GM12801 (cell line): Measurements from ENCODE around the gene SENP7.

Source experiments
- CTCF ChIP-seq: IDR thresholded peaks from one replicate; pipeline ENCODE4 v1.5.1; 2011; ENCODE audit warnings: control low read depth; ENCODE audit not compliant: insufficient read length; ENCODE audit errors: extremely low read depth

Gene SENP7, protein sequence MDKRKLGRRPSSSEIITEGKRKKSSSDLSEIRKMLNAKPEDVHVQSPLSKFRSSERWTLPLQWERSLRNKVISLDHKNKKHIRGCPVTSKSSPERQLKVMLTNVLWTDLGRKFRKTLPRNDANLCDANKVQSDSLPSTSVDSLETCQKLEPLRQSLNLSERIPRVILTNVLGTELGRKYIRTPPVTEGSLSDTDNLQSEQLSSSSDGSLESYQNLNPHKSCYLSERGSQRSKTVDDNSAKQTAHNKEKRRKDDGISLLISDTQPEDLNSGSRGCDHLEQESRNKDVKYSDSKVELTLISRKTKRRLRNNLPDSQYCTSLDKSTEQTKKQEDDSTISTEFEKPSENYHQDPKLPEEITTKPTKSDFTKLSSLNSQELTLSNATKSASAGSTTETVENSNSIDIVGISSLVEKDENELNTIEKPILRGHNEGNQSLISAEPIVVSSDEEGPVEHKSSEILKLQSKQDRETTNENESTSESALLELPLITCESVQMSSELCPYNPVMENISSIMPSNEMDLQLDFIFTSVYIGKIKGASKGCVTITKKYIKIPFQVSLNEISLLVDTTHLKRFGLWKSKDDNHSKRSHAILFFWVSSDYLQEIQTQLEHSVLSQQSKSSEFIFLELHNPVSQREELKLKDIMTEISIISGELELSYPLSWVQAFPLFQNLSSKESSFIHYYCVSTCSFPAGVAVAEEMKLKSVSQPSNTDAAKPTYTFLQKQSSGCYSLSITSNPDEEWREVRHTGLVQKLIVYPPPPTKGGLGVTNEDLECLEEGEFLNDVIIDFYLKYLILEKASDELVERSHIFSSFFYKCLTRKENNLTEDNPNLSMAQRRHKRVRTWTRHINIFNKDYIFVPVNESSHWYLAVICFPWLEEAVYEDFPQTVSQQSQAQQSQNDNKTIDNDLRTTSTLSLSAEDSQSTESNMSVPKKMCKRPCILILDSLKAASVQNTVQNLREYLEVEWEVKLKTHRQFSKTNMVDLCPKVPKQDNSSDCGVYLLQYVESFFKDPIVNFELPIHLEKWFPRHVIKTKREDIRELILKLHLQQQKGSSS

GRCh38 chr3:101512646-101513418 lies at the start of gene SENP7:
Gene SENP7 (minus strand): TSS chr3:101513212. CDS start chr3:101513130, 82 bp downstream.
- TF ChIP-seq CTCF, result no peak

- no peak for TF ChIP-seq CTCF
Measured at GRCh38 chr3:101561630-101562328, 48.8 kb upstream of the SENP7 start, which contains the start of gene TRMT10C. Gene TRMT10C (plus strand): TSS chr3:101561868. CDS start chr3:101564782, 2,914 bp downstream.

GRCh38 chr3:101556064-101556463 lies 43.1 kb upstream of the SENP7 start:
- no peak for TF ChIP-seq CTCF

DNA sequence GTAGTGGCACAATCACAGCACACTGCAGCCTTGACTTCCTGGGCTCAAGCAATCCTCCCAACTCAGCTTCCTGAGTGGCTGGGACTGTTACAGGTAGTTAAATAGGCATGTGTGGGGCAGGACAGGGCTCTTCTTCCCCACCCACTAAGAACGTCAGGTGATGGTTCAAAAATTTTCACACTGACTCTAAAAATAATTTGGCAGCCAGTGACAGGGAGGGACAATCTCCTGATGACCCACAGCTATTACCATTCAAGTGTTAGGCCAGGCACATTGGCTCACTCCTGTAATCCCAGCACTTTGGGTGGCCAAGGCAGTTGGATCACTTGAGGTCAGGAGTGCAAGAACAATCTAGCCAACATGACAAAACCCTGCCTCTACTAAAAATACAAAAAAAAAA lies 36.5 kb upstream of the SENP7 start:
- no peak for TF ChIP-seq CTCF

GRCh38 chr3:101548527-101549105 lies 35.6 kb upstream of the SENP7 start:
- no peak for TF ChIP-seq CTCF

GRCh38 chr3:101544161-101544850 lies 31.3 kb upstream of the SENP7 start:
- no peak for TF ChIP-seq CTCF
